GM19452 (cell line): ENCODE measurements around the gene TMEM168.

Source experiments
- ATAC-seq: cut with Tn5 transposase; IDR thresholded peaks from one replicate; pipeline ENCODE4 v1.9.1; 2021; ENCODE audit not compliant: unreplicated experiment

Gene TMEM168

DNA sequence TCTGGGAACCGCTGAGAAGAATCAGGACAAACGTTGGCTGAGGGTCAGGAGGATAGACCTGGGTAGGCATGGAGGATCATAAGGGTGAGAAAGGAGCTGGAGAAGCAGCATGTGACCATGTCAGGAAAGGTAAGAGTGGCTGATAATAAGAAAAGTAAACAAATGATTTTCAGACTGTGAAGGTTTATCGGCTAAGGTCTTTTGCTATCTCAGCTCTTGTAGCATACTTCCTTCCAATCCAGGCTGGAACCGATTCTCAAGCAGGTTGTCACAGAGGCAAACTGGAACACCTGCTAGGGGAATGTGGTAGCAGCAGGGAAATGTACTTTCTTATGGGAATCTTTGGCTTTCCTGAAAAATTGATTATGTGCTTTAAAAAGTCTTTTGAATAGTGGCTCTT is 74.7 kb downstream of the TMEM168 start:
- ATAC-seq, result no peak

DNA sequence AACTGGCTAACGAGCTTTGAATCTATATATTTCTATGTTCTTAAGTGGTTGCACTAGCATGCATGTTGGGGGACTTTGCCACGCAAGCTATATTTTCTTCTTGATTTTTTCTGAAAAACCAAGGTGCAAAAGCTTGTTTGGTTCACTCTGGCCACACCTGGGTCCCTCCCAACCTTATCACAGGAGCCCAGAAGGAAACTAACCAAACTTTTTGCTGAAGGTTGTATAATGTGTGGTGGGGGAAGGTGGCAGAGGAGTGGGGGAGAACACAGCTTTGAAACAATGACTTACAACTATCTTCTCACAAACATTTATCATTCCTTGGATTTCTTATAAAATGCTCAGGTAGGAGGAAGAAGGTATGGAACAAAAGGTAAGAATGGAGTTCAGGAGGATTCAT is 75.3 kb downstream of the TMEM168 start:
- no peak for ATAC-seq
